H7 (cell line): Measurements from ENCODE around the gene NEURL2. TPM values are rescaled to one million over a fixed set of nuclear protein-coding genes. Genes with fewer than 3 reads are reported as not detected.

Experiments
- DNase-seq: peaks from one replicate; pipeline ENCODE4 v3.0.0; 2012
- H3K27me3 ChIP-seq: 2 replicates; pipeline ENCODE4 v1.6.0; 2011; ENCODE audit warnings: mild to moderate bottlenecking, low read length; ENCODE audit not compliant: control insufficient read depth, insufficient read depth
- H3K36me3 ChIP-seq: replicated peaks from 2 replicates; pipeline ENCODE4 v1.5.1; 2011; ENCODE audit warnings: low read length; ENCODE audit not compliant: control insufficient read depth, insufficient read depth
- H3K4me3 ChIP-seq: 2 replicates; pipeline ENCODE4 v1.5.1; 2011; ENCODE audit warnings: low read depth, mild to moderate bottlenecking, control low read depth, low read length, moderate library complexity; ENCODE audit not compliant: insufficient read depth
- total RNA-seq: library from RNA; depleted of rRNA; stranded (reverse); fragments of >200 nt; shearing (Covaris generic); gene quantifications from 2 replicates; pipeline ENCODE4 v1.2.3, GENCODE V29; 2014

The NEURL2 gene
- total RNA-seq, 1 experiment from 2014 or later, result 10.2 TPM

DNA sequence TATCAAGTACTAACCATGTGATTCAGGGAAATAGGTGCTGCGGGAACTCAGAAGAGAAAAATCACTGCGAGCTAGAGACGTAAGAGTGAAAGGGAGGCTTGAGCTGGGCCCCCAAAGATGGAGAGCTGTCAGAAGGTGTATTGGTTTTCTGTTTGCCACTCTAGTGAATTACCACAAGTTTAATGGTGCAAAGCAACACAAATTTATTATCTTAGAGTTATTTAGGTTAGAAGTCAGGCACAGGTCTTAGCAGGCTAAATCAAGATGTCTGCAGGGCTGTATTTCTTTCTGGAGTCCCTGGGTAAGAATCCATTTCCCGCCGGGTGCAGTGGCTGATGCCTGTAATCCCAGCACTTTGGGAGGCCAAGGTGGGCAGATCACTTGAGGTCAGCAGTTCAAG is 31.1 kb downstream of the NEURL2 start:
- Histone ChIP-seq H3K27me3 (no peaks in the 10 kb centered on the region), H3K36me3 (no peaks in the 10 kb centered on the region), H3K4me3 (no peak overlapping the region)
- no peak for DNase-seq

DNA sequence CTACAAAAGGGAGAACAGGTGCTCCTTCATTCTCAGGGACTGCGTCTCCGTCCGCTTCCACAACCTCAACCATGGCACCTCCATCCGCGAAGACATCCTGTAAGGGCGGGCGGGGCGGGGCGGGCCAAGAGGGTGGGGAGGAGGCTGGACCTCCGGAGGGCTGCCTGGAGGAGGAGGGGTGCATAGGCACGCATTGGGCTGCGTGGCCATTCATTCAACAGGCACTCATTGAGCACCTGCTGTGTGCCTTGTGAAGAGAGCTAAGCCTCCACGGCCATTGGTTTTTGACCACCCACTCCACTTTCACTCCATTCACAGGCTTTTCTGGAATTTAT is 33.2 kb downstream of the NEURL2 start:
- Histone ChIP-seq H3K27me3 (no peaks in the 10 kb centered on the region), H3K4me3 (peak overlapping the region; percentile 84), H3K36me3 (no peaks in the 10 kb centered on the region)
- DNase-seq, result peak; percentile 89

DNA sequence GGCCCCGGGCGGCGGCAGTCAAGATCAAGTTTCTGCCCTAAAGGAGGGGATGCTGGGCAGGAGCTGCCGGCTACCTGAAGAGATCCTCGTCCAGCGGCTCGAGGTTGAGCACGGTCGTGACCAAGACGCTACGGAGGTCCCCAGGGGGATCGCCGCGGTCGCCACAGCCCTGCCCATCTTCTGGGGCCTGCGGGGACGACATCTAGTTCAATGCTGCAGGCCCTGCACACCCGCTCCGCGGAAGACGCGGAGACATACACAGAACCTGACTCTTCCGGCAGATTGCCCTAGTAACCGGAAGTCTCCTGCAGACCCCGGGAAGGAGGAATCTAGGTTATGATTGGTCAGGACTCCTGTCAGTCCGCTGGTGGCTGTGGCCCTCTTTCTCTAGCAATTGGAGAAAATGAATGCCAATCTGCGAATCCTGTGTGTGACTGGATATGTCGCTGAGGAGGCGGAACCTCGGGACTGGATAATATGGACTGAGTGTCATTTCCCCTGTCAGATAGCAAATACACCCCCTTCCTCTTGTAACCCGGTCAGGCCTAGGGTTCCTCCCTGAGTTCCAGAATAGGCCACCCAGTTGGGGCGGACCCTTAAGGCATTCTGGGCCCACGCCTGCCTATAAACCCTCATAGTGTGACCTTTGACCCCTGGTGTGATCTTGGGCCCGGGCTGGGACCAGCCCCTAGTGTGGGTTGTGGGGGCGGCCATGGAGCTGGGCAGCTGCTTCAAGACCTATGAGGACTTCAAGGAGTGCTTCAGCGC is 33.7 kb downstream of the NEURL2 start, which contains the start of the genes ACOT8 and ZSWIM3:
TSS of gene ACOT8 (minus strand) at position 279 of the 768 bp plus-strand sequence. CDS start at position 202, 77 bp downstream.
TSS of gene ZSWIM3 (plus strand) at position 501 of the 768 bp plus-strand sequence. CDS start at position 713, 212 bp downstream.
- H3K4me3 ChIP-seq, result peak within 1 kb of the TSS; percentile 84
- no peaks in the 10 kb centered on the region for H3K36me3 ChIP-seq
- DNase-seq, result peak; percentile 100
- no peaks in the 10 kb centered on the region for H3K27me3 ChIP-seq

- peak; percentile 63 for DNase-seq
- no peaks in the 10 kb centered on the region for H3K27me3 ChIP-seq
- no peak overlapping the region for H3K4me3 ChIP-seq
- H3K36me3 ChIP-seq, result no peaks in the 10 kb centered on the region; the same call in 1 of the 2 replicates
These were observed 37.5 kb downstream of the NEURL2 start for GRCh38 chr20:45853484-45853883.

DNA sequence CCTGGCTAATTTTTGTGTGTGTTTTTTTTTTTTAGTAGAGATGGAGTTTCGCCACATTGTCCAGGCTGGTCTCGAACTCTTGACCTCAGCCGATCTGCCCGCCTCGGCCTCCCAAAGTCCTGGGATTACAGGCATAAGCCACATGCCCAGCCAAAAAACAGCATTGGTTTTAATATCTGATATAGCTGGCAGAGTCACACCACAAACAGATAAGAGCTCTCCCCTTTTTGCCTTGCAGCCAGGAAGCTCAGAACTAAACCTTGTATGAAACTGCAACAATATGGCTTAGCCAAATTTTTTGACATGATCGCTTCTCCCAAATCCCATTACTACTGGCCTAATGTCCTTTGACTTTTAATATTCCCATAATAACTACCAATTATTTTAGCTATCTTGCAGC is 38.7 kb downstream of the NEURL2 start:
- H3K27me3 ChIP-seq, result no peaks in the 10 kb centered on the region
- H3K36me3 ChIP-seq, result peaks cover 2% of the 10 kb centered on the region
- no peak overlapping the region for H3K4me3 ChIP-seq
- DNase-seq, result no peak

GRCh38 chr20:45851501-45851900 is 39.5 kb downstream of the NEURL2 start:
- Histone ChIP-seq H3K36me3 (peaks cover 2% of the 10 kb centered on the region), H3K4me3 (no peak overlapping the region), H3K27me3 (no peaks in the 10 kb centered on the region)
- DNase-seq, result no peak

GRCh38 chr20:45850926-45851325 is 40.1 kb downstream of the NEURL2 start:
- DNase-seq, result no peak
- Histone ChIP-seq H3K4me3 (no peak overlapping the region), H3K27me3 (no peaks in the 10 kb centered on the region), H3K36me3 (peaks cover 2% of the 10 kb centered on the region)

- no peak for DNase-seq
- Histone ChIP-seq H3K36me3 (peaks cover 2% of the 10 kb centered on the region), H3K27me3 (no peaks in the 10 kb centered on the region), H3K4me3 (no peak overlapping the region)
These were observed 40.8 kb downstream of the NEURL2 start for GRCh38 chr20:45850238-45850637.

- H3K4me3 ChIP-seq, result no peak overlapping the region
- H3K27me3 ChIP-seq, result no peaks in the 10 kb centered on the region
- DNase-seq, result no peak
- H3K36me3 ChIP-seq, result peaks cover 3% of the 10 kb centered on the region
These were observed 41.9 kb downstream of the NEURL2 start for GRCh38 chr20:45848969-45849582.

DNA sequence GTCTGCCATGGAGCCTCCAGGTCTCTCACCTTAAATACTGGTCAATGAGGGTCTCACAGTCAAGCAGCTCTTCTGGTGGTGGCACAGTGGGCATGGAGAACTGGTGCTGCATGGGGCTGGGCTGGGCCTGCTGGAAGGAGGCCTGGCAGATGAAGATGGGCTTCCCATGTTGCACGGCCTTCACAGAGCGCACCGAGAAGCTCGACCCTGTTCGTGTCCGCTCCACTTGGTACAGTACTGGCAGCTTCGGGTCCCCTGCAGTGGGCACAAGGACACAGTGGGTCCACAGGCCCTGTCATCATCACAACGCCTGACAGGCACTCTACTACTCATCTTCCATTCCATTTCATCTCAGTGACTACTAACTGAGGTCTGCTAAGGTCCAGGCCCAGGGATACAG is 42.6 kb downstream of the NEURL2 start:
- no peak for DNase-seq
- peaks cover 9% of the 10 kb centered on the region for H3K36me3 ChIP-seq

GRCh38 chr20:45845452-45845851 is 45.6 kb downstream of the NEURL2 start:
- Histone ChIP-seq H3K4me3 (no peak overlapping the region), H3K36me3 (peaks cover 22% of the 10 kb centered on the region), H3K27me3 (no peaks in the 10 kb centered on the region)
- DNase-seq, result no peak

More for the DNA sequence above, 42.6 kb downstream of the NEURL2 start:
- H3K4me3 ChIP-seq, result no peak overlapping the region
- no peaks in the 10 kb centered on the region for H3K27me3 ChIP-seq

- no peak overlapping the region for H3K4me3 ChIP-seq
- DNase-seq, result no peak
- H3K27me3 ChIP-seq, result no peaks in the 10 kb centered on the region
- peaks cover 22% of the 10 kb centered on the region for H3K36me3 ChIP-seq
These were observed 47.5 kb downstream of the NEURL2 start for GRCh38 chr20:45843506-45843905.

DNA sequence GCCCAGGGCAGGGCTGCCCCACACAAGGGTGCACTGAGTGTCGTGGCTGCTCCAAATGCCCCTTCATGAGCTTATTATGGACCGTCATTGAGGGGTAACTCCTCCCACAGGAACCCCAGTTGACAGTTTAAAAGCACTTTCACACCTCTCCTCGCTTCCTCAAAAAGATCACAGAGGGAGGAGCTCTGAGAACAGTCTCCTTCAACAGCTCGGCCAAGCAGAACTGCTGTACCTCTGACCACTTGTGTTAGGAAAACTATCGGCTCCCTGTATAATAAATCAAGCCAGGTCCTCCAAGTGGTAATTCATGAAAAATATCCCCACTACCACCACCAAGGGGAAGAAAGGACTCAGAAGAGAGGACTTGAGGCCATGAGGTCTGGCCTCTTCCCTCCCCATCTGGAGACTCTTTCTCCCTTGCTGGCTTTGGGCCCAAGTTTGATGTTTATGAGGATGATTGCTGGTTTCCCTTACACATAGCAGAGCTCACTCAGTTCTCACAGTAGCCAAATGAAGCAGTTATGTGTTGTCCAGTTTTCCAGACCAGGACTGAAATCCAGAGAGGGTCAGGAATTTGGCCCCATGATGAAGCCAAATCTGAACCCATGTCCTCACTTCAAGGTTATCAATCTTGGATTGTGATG is 48.7 kb downstream of the NEURL2 start:
- Histone ChIP-seq H3K36me3 (peaks cover 19% of the 10 kb centered on the region), H3K4me3 (no peak overlapping the region), H3K27me3 (no peaks in the 10 kb centered on the region)
- no peak for DNase-seq

DNA sequence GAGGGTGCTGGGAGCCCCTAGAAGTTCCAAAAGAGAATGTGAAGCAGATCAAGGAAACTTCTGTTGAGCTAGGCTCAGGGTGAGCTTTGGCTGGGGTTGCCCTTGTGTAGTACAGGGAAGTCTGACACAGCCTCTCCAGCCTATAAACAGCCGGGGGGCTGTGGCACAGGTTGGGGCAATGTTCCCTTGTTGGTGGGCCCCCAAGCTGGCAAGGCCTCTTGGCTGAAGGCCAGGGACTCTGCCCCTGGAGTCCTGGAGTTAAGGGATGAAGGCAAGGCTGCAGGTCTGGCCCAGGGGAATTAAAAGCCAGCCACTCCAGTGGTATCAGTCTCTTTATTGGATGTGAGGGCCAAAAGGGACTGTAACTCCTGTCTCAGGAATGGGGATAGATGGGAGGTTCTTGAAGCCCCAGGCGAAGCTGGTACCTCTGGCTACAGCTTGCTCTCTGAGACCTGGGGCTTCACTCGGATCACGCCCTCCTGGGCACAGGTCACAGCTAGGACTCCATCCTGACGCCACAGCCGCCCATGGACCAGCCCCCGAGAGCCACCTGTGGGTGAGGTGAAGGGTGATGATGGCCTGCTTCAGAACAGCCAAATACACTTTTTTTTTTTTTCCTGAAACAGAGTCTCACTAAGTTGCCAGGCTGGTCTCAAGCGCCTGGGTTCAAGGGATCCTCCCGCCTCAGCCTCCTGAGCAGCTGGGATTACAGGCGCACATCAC is 49.4 kb downstream of the NEURL2 start:
- no peak for DNase-seq
- H3K27me3 ChIP-seq, result no peaks in the 10 kb centered on the region
- H3K36me3 ChIP-seq, result peaks cover 23% of the 10 kb centered on the region
- H3K4me3 ChIP-seq, result no peak overlapping the region
